OCI-LY1 (cell line): Measurements from ENCODE around the gene IFNK.
A peak's percentile ranks its signal among the peaks of the same experiment; 100 is the strongest.

ENCODE experiments used
- CTCF ChIP-seq: fragments of 200-600 bp; sonication (generic), shearing (Covaris generic); IDR thresholded peaks from 2 replicates; pipeline ENCODE4 v1.5.1; 2017; ENCODE audit warnings: mild to moderate bottlenecking, antibody characterized with exemption, low read length, moderate library complexity, mixed read lengths
- EZH2 ChIP-seq: fragments of 200-600 bp; sonication (generic), shearing (Covaris generic); IDR thresholded peaks from 2 replicates; pipeline ENCODE4 v1.8.0; 2017; ENCODE audit warnings: borderline replicate concordance, mixed run types, mild to moderate bottlenecking, antibody characterized with exemption, low read length, moderate library complexity, mixed read lengths

- TF ChIP-seq CTCF (peak; percentile 77), EZH2 (no peak)
These were observed 5.5 kb downstream of the IFNK start, which contains the start of gene MOB3B for GRCh38 chr9:27529316-27530278.
